ENCODE measurements around the gene DLGAP1.

DNA sequence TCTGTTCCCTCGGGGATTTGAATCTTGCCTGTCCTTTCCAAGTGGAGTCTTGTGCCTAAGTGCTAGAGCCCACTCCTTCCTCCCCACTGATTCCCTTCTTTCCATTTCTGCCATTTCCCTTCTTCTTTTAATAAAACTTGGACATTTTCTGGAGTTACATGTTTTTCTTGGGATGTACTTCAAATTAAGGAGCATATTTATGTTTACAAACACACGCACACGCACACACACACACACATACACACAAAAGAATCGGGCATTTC, 850.9 kb downstream of the DLGAP1 start:
- TF ChIP-seq, protein P1, sequence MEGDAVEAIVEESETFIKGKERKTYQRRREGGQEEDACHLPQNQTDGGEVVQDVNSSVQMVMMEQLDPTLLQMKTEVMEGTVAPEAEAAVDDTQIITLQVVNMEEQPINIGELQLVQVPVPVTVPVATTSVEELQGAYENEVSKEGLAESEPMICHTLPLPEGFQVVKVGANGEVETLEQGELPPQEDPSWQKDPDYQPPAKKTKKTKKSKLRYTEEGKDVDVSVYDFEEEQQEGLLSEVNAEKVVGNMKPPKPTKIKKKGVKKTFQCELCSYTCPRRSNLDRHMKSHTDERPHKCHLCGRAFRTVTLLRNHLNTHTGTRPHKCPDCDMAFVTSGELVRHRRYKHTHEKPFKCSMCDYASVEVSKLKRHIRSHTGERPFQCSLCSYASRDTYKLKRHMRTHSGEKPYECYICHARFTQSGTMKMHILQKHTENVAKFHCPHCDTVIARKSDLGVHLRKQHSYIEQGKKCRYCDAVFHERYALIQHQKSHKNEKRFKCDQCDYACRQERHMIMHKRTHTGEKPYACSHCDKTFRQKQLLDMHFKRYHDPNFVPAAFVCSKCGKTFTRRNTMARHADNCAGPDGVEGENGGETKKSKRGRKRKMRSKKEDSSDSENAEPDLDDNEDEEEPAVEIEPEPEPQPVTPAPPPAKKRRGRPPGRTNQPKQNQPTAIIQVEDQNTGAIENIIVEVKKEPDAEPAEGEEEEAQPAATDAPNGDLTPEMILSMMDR (IDR thresholded peaks at IDR 0.05), result no peak
- TF ChIP-seq EP300 (IDR thresholded peaks at IDR 0.05) (no peak), POLR2A (IDR thresholded peaks at IDR 0.05) (no peak)
